GM19035 (cell line): ENCODE results near the gene MAD1L1.

ENCODE experiments used
- ATAC-seq: cut with Tn5 transposase; IDR thresholded peaks from one replicate; pipeline ENCODE4 v1.9.1; 2021; ENCODE audit not compliant: unreplicated experiment

MAD1L1 gene

DNA sequence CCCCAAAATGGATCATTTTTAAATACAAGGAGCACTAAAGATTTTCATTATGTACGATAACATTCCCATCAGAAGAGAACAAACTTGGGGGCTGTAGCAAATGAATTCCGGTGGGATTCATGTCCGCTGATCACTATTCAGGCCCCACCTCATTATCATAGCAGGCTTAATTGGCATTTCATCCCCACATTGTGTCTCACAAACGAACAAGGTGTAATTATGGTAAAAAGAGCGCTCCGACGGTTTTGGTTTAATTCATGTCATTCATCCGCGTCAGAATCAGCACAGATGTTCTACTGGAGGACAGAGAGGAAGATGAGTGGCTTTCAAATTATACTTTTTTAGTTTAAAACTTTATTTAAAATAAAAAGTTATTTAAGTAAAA is 124.7 kb downstream of the MAD1L1 start:
- ATAC-seq, result no peak

DNA sequence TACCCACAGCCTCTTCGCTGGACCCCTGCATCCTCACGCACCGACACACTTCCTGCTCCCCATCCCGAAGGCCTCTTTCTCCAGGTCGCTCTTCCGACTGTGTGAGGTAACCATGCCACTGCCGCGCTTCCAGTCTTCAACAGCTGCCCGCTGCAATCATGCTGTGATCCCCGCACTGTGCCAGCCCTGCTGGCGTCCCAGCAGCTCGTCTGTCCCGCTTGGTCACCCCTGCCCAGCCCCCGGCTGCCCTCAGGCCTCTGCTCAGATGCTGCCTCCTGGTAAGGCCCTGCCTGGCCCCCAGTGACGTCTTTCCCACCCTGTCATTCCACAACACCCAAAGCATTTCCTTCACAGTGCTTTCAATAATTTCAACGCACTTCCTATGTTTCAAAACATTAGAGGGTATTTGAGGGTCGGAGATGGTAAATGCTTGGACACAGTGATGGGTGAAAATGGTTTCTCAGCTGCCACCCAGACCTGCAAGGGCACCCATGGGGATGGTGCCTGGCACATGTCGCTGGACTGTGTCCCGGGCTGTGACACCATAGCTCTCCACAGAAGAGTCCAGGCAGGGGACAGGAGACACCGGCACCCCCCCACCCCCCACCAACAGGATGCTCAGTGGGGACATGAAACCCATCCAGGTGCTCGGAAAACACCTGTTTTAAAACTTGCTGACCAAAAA is 125.2 kb downstream of the MAD1L1 start:
- no peak for ATAC-seq

DNA sequence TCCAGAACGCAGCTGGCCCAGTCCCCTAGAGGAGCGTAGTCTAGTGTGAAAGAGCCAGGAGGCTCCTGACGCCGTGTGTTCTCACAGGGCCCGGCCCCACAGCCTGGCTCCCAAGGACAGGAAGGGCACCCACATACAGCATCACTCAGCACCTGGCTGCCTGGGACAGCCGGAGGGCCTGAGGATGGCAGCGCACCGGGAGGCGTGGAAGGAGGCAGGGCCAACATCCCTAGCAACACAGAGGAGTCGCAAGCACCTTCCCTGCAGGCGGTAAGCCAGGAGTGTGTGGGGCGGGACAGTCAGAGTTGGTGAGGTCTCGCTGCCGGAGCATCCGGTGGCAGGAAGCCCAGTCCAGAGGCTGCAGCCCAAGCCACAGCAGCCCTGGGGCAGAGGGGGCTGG is 125.8 kb downstream of the MAD1L1 start:
- no peak for ATAC-seq

DNA sequence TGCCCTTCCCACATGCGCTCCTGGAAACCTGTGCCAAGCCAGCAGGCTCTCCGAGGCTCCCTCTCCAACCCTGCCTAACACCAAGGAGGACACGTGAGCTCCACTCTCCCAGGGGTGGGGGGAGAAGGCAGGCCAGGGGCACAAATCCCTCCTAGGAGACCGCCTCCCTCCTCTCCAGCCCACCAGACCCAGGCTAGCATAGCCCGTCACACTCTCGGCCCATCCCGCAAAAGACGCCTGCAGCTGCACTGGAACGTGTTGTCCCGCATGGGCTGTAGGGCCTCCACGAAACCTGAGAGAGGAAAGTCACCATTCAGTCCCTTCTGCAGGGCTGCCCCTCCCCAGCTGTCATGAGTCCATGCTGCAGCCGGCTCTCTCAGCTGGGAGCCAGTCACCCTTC is 126.3 kb downstream of the MAD1L1 start:
- no peak for ATAC-seq

DNA sequence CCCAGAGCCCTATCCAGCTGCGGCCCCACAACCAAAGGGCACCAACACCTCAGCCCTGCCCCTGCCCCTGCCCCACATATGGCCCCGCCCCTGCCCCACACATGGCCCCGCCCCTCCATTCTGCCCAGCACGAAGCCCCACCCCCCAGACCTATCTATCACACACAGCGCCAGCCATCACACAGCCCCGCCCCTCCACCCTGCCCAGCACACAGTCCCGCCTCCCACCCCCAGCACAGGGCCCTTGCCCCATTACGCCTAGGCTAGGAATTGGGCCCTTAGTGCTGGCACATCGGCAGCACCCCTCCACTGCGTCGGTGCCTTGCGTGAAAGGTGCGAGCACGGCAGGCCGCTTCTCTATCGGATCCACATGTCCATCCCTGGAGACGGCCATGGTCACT is 126.8 kb downstream of the MAD1L1 start:
- no peak for ATAC-seq

DNA sequence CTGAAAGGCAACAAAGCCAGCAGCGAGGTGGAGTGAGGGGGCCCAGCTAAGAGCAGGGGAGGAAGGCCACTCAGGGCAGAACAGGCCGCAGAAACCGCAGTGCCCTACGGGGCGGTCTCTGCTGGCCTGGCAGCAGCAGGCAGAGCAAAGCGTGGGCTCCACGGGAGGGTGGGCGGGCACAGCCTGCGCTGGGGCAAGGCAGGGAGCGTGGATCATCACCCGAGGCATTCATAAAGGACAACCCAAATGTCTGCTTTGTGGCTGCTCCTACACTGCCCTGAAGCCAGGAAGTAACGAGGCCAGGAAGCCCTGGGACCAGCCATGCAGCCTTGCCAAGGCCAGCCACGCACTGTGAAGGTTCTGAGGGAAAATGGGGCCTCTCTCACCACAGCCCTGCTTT is 127.5 kb downstream of the MAD1L1 start:
- no peak for ATAC-seq

DNA sequence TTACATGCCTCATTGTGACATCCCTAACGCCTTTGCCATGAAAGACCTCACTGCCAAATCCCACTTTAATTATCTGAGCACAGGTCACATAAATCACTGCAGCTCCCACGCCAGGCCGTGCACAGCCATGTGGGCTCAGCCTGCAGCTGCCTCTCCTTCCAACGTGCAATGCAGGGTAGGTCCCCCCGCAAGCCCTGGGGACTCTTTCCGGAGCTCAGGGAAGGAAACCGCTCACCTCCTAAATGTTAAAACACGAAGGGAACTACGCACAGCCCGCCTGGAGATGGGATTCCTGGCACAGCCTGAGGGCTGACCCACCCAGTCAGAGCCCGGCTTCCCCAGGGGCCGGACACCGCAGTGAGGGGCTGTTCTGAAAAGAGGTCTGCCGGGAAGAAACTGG is 128.0 kb downstream of the MAD1L1 start:
- no peak for ATAC-seq

DNA sequence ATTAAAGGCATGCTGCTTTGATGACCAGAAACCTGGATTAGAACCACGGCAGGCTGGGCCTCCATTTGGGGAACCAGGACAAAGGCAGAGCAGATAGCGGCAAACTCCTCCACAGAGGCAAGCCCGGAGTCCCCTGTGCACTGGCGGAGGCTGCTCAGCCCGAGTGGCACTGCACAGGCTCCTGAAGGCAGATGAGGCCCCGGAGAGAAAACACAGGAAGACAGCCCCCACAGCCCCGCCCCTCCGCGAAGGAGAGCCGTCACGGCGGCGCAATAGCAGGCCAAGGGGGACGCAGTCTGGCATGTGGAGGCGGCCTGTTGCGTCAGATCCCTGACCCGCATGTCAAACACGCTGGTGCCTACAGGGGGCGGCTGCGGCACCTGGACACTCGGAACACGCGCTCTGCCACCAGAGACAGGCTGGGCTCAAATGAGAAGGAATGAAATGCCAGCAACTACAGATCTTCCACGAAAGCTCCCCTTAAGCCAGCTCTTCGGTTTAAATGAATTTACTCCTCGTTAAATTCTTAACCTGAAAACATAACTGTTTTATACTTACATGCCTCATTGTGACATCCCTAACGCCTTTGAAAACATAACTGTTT is 128.5 kb downstream of the MAD1L1 start:
- ATAC-seq, result no peak

DNA sequence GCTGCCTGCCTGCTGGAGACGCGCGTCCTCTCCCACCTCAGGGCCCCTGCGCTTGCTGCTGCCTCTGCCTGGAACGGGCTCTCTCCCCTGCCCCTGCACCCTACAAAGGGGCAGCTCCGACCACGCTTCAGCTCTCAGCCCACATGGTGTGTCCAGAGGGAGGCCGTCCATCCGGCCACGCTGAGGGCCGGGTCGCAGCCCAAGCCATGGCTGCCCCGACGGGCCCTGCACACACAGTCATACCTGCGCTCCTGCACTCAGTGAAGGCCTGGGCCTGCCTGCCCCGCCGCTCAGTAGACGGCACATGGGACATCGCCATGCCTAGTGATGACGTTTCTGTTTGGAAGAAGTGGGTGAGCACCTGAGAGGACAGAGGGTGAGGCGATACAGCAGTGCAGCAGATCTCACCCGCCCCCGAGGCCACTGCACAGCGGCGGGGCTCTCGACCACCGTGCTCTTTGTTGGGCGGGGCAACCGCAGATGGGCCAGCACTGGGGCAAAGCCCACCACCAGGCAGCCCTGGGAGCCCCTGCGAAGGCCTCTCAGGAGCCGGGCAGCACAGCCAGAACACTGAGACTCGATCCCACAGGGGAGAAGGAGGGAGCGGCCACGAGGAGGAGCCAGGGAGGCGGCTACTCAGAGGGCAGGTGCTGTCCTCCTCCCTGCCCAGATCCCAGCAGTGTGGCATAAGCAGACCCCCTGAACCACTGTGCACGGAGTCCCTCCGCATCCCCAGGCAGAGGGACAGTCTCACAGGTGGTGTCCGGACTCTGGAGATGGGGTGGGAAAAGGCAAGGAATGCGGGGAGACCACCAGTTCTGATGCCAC is 129.5 kb downstream of the MAD1L1 start:
- no peak for ATAC-seq

DNA sequence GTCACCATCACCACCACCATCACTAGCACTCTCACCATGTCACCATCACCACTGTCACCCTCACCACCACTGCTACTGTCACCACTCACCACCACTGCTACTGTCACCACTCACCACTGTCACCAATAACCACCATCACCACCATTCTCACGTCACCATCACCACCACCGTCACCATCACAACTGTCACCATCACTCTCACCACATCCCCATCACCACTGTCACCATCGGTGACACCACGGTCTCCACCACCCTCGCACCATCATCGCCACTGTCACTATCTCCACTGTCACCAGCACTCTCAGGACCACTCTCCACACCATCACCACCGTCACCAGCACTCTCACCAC is 130.4 kb downstream of the MAD1L1 start:
- ATAC-seq, result no peak

DNA sequence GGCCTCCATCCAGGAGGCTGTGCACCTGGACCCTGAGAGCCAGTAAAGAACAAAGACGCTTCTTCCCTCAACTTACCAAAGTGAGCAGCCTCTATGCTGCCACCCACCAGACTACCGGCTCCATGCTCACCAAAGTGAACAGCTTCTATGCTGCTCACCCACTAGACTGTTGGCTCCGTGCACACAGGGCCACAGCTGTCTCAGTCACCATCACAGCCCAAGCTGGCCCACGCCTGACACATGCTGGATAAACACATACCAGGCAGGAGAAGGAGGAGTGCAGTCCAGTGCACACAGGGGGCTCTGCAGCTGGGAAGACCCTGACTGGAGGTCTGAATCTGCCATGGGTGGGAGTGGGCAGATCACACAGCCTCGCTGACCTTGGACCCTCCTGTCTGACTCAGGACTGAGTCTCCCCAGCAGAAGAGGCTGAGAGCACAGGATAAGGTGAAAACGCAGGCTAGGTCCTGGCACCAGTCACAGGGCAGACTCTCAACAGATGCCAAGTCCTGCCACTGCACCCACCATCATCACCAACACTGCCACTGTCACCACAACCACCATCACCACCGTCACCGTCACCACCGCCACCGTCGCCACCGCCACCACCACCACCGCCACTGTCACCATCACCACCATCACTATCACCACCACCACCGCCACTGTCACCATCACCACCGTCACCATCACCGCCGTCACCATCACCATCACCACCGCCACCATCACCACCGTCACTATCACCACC is 130.9 kb downstream of the MAD1L1 start:
- ATAC-seq, result no peak

DNA sequence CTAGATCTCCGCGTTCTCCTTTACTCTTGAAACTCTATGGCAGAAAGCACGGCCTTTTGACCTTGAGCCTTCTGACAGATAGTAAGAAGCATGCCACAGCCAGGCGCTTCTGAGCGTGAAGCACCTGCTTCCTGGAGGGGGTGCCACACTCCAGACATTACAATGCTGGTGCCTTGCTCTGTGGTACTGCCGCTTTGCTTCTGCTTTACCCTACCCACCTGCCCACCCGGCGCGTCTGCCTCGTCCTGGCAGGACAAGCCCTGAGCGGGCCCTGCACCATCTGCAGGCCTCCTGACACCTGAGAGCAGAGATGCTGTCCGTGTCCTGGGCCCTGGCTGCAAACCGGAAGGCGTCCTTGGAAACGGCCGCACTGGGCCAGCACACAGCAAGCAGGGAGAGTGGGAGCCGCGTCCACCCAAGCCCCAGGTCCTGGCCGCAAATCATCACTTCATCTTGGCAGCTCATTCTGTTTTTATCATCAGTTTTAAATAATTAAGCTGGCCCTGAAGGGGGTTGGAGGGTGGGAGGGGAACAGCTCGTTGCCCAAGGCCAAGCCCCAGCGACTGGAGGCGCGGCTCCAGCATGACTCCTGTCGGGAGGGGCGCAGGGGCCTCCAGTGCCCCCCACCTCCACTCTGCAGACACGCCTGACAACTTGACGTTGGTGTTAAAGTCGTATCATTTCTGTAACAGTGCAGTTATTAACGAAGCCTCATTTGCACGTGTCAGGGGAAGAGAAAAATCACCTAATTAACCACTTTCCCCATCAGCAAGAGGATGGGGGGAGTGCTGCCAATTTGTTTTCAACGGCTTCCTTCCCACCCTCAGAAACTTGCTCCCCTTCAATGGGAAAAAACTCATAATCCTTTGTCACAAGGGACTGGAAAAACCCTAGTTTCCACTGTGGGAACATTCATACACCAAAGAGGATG is 132.2 kb downstream of the MAD1L1 start:
- ATAC-seq, result no peak

DNA sequence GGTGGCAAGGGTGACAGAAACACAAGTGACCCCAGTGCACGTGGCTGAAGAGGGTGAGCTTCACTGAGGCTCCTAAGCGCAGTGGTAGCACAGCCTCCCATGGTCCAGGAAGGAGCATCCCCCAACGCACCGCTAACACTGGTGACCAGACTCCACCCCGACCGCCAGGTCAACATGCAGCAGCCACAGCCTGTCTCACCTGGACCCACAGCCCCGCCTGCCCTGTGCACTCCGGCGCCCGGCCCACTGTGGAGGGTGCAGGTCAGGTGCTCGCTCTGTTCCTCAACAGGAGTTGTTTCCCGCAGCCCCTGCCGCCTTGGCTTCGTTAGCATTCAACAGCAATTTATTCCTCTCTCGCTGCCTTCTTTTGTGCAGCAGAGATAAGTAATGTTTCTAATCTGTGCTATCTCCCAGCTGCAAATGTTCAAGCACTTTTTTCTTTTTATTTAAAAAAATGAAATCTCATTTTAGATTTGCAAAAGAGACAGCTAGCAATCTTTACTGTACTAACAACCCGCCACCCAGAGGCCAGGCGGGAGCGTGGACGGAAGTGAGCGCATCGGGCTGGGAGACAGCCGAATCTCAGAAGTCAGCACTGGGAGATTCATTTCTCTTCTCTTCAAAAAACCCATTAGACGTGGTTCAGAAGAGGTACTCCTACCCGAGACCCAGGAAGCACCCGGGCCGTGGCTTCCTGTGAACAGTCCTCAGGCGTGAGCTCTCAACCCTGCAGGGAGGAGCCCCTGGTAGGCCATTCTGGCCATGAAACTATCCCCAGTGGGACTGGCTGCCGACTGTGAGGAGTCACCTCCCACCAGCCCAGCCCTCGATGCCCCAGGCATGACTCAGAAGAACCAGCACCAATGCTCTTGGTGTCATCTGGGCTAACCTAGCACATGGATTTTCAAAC is 133.4 kb downstream of the MAD1L1 start:
- no peak for ATAC-seq

DNA sequence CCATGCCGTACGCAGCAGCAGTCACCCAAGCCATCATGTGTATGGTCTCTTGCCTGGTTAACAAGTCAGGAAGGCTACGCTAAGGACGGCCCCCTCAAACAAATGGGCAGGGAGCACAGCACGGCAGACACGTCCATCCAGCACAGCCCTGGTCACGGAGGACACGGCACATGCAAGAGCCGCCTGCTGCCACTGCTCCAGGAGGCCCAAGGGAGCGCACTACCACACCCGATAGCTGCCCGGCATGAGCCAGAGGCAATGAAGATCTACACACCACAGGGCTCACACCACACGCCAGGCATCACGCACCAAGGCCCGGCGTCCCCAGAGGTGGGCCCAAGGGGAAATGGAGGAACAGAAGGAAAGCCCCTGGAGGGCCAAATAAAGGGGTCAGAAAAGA is 134.2 kb downstream of the MAD1L1 start:
- ATAC-seq, result no peak

DNA sequence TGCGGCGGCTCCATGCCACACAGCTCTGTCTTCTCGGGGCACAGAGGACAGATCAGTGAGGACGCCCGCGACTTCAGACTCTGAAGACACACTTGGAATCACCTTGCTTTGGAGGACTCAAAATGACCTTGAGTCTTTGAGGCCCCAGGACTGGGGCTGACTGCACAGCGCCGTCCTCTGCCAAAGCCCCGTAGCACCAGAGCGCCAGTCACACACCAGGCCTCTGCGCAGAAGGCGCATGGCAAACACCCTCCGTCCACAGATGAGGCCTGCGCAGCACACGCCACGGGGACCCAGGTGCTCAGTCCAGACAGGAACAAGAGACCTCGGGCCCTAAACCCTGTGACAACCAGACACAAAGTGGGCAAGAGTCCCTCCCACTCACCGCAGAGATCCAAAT is 134.7 kb downstream of the MAD1L1 start:
- ATAC-seq, result no peak

DNA sequence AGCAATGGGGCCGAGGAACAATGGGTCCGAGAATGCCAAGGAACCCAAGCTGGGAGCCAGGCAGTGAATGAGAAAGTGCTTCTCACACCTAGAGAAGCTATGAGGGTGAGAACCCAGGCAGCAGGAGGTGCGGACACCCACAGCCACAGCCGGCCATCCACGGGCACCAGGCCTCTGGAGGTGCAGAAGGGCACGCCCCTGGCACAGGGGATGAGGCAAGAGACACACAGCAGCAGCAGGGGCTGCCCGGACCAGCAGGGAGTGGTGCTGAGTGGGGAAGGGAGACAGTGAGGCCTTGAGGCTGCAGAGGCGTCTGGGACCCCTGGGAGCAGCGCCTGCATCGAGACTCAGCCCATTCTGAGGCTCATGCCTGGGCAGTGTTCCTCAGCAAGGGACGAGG is 135.3 kb downstream of the MAD1L1 start:
- ATAC-seq, result no peak

DNA sequence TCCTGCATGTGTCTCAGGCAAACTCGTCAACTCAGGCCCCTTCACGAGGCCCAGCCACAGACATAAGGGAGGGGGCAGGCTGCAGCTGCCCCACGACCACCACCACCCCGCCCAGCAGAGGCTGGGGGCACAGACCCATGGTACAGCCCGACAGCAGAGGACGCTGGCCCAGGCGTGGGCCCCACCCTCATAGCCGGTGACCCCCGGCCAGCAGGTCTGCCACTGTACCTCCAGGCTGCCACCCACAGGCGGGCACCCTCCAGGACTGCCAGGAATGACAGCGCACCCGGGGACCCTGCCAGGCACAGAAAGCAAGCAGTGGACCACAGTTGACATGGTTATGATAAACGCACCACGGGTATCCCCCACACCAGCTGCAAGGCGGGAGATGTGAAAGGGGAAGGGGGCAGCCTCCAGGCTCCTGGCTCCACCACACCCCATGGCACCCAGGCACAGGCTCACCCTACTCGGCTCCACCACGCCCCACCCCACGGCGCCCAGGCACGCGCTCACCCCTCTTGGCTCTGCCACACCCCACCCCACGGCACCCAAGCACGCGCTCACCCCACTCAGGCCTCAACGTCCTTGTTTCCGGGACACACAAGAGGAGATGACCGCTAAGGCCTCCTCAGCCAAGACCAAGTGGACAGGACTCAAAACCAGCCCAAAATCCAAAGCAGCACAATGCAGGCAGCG is 135.9 kb downstream of the MAD1L1 start:
- no peak for ATAC-seq

DNA sequence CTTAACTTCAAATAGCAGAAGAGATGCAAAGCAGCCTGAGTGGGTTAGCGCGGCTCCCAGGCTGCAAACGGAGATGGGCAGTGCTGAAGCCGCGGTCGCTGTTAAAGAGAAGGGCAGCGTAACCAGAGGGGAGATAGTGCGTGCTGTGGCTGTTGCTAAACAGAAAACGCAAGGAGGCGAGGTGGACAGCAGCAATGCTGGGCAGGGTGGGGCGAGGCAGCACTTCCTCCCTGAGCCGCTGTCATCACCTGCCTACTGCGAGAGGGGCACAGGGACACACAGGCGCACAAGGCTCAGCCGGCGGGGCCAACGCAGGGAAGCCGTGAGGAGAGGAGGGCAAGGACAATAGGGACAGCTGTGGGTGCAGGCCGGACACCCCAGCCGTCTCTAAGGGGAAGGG is 137.3 kb downstream of the MAD1L1 start:
- ATAC-seq, result no peak

DNA sequence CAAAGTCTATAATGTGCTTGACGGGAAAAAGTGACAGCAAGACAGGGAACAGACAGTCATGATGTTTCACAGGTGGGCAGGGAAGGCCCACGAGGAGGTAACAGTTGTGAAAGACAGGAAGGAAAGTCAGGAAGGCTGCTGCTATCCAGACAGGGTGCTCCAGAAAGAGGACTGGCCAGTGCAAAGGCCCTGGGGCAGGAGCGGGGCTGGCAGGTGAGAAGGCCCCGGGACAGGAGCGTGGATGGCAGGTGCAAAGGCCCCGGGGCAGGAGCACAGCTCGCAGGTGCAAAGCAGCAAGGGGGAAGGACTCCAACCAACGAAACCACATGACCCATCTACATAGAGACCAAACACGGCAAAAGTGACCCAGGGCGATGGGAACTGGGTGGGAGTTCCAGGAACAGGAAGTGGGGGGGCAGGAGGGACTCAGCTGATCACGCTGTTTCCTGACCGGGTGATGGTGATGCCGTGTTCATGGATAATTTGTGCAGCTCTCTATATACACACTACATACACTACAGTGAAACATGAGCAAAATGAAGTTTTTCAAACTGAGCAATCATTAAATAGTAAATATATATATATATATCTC is 138.2 kb downstream of the MAD1L1 start:
- no peak for ATAC-seq
